Liver (tissue), 9 donors: ENCODE measurements around the gene HEPN1. TPM values are rescaled to one million over a fixed set of nuclear protein-coding genes. Genes with fewer than 3 reads are reported as not detected.
A peak's percentile ranks its signal among the peaks of the same experiment; 100 is the strongest.

ENCODE experiments used
- DNase-seq: peaks from one replicate; pipeline ENCODE4 v3.0.0-alpha.2; 2017; ENCODE audit warnings: low spot score
- H3K27ac ChIP-seq, 2 donors: one replicate each; pipeline ENCODE4 v1.7.0; 2013; ENCODE audit warnings: inconsistent platforms in 2 of 2, low read length in 2 of 2, control low read depth in 1 of 2, low read depth in 1 of 2, mild to moderate bottlenecking in 1 of 2
- H3K27me3 ChIP-seq, 4 donors: one replicate each; pipeline versions ENCODE4 v1.6.1 to v1.7.0; 2013; ENCODE audit warnings: low read length in 3 of 4, inconsistent platforms in 1 of 4, mild to moderate bottlenecking in 1 of 4, moderate library complexity in 1 of 4; ENCODE audit not compliant: control insufficient read depth in 4 of 4, insufficient read depth in 4 of 4
- H3K36me3 ChIP-seq, 4 donors: one replicate each; pipeline versions ENCODE4 v1.6.1 to v1.7.0; 2013; ENCODE audit warnings: low read length in 3 of 4, mild to moderate bottlenecking in 3 of 4, low read depth in 1 of 4, moderate library complexity in 1 of 4; ENCODE audit not compliant: control insufficient read depth in 4 of 4, insufficient read depth in 3 of 4
- H3K4me1 ChIP-seq, 4 donors: one replicate each; pipeline versions ENCODE4 v1.6.1 to v1.7.0; 2013; ENCODE audit warnings: low read length in 3 of 4, mild to moderate bottlenecking in 3 of 4, moderate library complexity in 1 of 4; ENCODE audit not compliant: control insufficient read depth in 4 of 4, insufficient read depth in 4 of 4
- H3K4me3 ChIP-seq, 3 donors: one replicate each; pipeline versions ENCODE4 v1.6.1 to v1.7.0; 2013; ENCODE audit warnings: low read length in 3 of 3, control low read depth in 1 of 3, low read depth in 1 of 3, mild to moderate bottlenecking in 1 of 3
- H3K9ac ChIP-seq, 2 donors: one replicate each; pipeline ENCODE4 v1.7.0; 2013; ENCODE audit warnings: low read length in 2 of 2, mild to moderate bottlenecking in 2 of 2, moderate library complexity in 2 of 2, control low read depth in 1 of 2, low read depth in 1 of 2
- H3K9me3 ChIP-seq, 4 donors: one replicate each; pipeline versions ENCODE4 v1.6.1 to v1.7.0; 2013; ENCODE audit warnings: low read length in 3 of 4; ENCODE audit not compliant: control insufficient read depth in 4 of 4
- EGR1 ChIP-seq, 2 donors: IDR thresholded peaks; 2 replicates each; pipeline ENCODE4 v1.6.1; 2016 to 2018; ENCODE audit warnings: antibody characterized with exemption in 2 of 2, low read depth in 2 of 2
- FOXA1 ChIP-seq: IDR thresholded peaks from 2 replicates; pipeline ENCODE4 v1.6.1; 2016; ENCODE audit warnings: antibody characterized with exemption
- FOXA2 ChIP-seq: IDR thresholded peaks from 2 replicates; pipeline ENCODE4 v1.6.1; 2016; ENCODE audit warnings: antibody characterized with exemption
- GABPA ChIP-seq, 2 donors: IDR thresholded peaks in 1 of 2; conservative IDR thresholded peaks in 1 of 2; 2 replicates each; pipeline ENCODE4 v1.6.1; 2016; ENCODE audit warnings: antibody characterized with exemption in 2 of 2, mild to moderate bottlenecking in 1 of 2, moderate library complexity in 1 of 2
- HNF4A ChIP-seq, 2 donors: conservative IDR thresholded peaks; 2 replicates each; pipeline ENCODE4 v1.6.1; 2016; ENCODE audit warnings: antibody characterized with exemption in 2 of 2, mild to moderate bottlenecking in 2 of 2
- HNF4G ChIP-seq: IDR thresholded peaks from 2 replicates; pipeline ENCODE4 v1.6.1; 2016; ENCODE audit warnings: antibody characterized with exemption
- JUND ChIP-seq, 2 donors: IDR thresholded peaks; 2 replicates each; pipeline ENCODE4 v1.6.1; 2016; ENCODE audit warnings: antibody characterized with exemption in 2 of 2
- NR2F2 ChIP-seq: IDR thresholded peaks from 2 replicates; pipeline ENCODE4 v1.6.1; 2016; ENCODE audit warnings: antibody characterized with exemption
- RAD21 ChIP-seq, 2 donors: IDR thresholded peaks; 2 replicates each; pipeline ENCODE4 v1.6.1; 2016; ENCODE audit warnings: antibody characterized with exemption in 2 of 2, mild to moderate bottlenecking in 2 of 2
- RXRA ChIP-seq, 2 donors: IDR thresholded peaks; 2 replicates each; pipeline ENCODE4 v1.6.1; 2017 to 2018; ENCODE audit warnings: antibody characterized with exemption in 2 of 2, mild to moderate bottlenecking in 1 of 2
- SP1 ChIP-seq: IDR thresholded peaks from 2 replicates; pipeline ENCODE4 v1.6.1; 2018; ENCODE audit warnings: antibody characterized with exemption, mild to moderate bottlenecking
- TAF1 ChIP-seq: conservative IDR thresholded peaks from 2 replicates; pipeline ENCODE4 v1.6.1; 2016; ENCODE audit warnings: antibody characterized with exemption, mild to moderate bottlenecking
- YY1 ChIP-seq: IDR thresholded peaks from 2 replicates; pipeline ENCODE4 v1.6.1; 2016; ENCODE audit warnings: antibody characterized with exemption, mild to moderate bottlenecking
- ZBTB33 ChIP-seq: IDR thresholded peaks from 2 replicates; pipeline ENCODE4 v1.6.1; 2016; ENCODE audit warnings: antibody characterized with exemption
- WGBS: extraction: QIAGEN DNeasy Blood & Tissue Kit; methylation state at CpG from one replicate; pipeline ENCODE4 v1.1.7; 2013; 5-methylcytosine and 5-hydroxymethylcytosine counted together
- polyA plus RNA-seq, 2 donors: library from polyadenylated mRNA; stranded (reverse) in 1 of 2; unstranded in 1 of 2; fragments of 200-250 nt in 1 of 2; fragments of >200 nt in 1 of 2; fragmentation: Nextera tagmentation in 1 of 2; extraction: Ambion mirVana in 1 of 2; gene quantifications; one replicate each; pipeline versions ENCODE4 v1.2.1 to v1.2.3, GENCODE V29; 2013 to 2015
- total RNA-seq, 2 donors: library from RNA; depleted of rRNA; stranded (reverse); fragments of >200 nt; gene quantifications; one replicate each; pipeline ENCODE4 v1.2.3, GENCODE V29; 2014
- TF ChIP-seq, protein P1 (sequence below): IDR thresholded peaks from 2 replicates; pipeline ENCODE4 v1.6.1; 2016; ENCODE audit warnings: antibody characterized with exemption
- TF ChIP-seq, protein P2 (sequence below): IDR thresholded peaks from 2 replicates; pipeline ENCODE4 v1.6.1; 2016; ENCODE audit warnings: antibody characterized with exemption, mild to moderate bottlenecking
- TF ChIP-seq, protein P3 (sequence below): fragments of 150-350 bp; IDR thresholded peaks from 2 replicates; pipeline ENCODE4 v1.5.1; 2017; ENCODE audit warnings: improper control_type of control experiment, low read depth, low read length; ENCODE audit not compliant: missing input control
- donor health status: healthy.
- donor health status: healthy.
- donor health status: healthy.
- donor health status: healthy.
- donor health status: healthy.

The HEPN1 gene
- not detected for total RNA-seq
- polyA plus RNA-seq: 1 to 10 TPM in 1 of 2 donors, under 1 TPM in 1; 0.22 to 2.6 TPM

DNA sequence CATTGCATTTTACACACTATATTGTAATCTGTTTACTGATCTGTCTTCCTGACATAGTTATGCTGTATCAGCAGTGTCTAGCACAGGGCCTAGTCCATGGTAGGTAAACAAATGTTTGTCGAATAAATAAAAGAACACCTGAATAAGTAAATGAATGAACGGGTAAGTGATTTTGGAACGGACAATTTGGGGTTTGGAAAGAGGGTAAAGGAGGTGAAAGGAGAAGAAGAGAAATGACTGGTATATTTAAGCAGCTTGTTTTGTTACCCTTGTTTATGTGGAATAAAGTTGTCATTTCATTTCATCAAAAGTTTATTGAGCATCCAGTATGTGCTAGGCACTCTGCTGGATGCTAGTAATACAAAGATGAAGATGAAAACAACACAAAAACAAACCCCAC lies at the start of gene HEPN1:
Gene HEPN1 (plus strand): TSS at position 301 of the 400 bp plus-strand sequence.
- no peaks in the 10 kb centered on the region for H3K27me3 ChIP-seq
- H3K27ac ChIP-seq: no peak within 1 kb of the TSS
- TF ChIP-seq HNF4A (conservative IDR thresholded peaks at IDR 0.05): peak in 1 of 2 donors; percentile 12
- TF ChIP-seq TAF1: no peak
- no peak for TF ChIP-seq YY1
- H3K4me1 ChIP-seq: peaks cover 2 to 24% (median 15%) of the 10 kb centered on the region in 4 donors
- no peak within 1 kb of the TSS for H3K4me3 ChIP-seq
- H3K36me3 ChIP-seq: no peaks in the 10 kb centered on the region
- no peaks in the 10 kb centered on the region for H3K9me3 ChIP-seq
- WGBS: 35% methylated on average over 3 of the region's 3 CpGs
- no peak within 1 kb of the TSS for H3K9ac ChIP-seq
- no peak for DNase-seq

DNA sequence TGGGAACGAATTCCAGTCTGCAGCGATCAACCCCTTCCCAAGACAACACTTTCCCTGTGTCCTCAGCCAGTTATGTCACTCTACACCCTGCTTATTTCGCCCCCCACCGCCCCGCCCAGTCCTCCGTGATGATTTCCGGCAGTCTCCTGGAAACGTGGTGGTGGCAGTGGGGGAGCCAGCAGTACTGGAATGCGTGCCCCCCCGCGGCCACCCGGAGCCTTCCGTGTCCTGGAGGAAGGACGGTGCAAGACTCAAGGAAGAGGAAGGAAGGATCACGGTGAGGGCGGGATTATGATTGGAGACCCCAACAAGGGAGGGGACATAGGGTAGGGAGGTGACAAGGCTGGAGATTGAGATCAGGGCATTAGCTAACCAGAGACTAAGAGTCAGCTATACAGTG lies 49.7 kb upstream of the HEPN1 start:
- H3K9me3 ChIP-seq: peaks cover 0 to 2% (median 0%) of the 10 kb centered on the region in 4 donors
- H3K9ac ChIP-seq: no peak overlapping the region
- peaks cover 5 to 32% (median 19%) of the 10 kb centered on the region in 4 donors for H3K27me3 ChIP-seq
- no peak overlapping the region for H3K27ac ChIP-seq
- WGBS: 9% methylated on average over 16 of the region's 16 CpGs
- no peak overlapping the region for H3K4me3 ChIP-seq
- no peaks in the 10 kb centered on the region for H3K36me3 ChIP-seq
- H3K4me1 ChIP-seq: peaks cover 2 to 20% (median 16%) of the 10 kb centered on the region in 4 donors
- no peak for DNase-seq
- TF ChIP-seq RXRA (IDR thresholded peaks at IDR 0.05) (no peak), NR2F2 (no peak), GABPA (IDR thresholded peaks at IDR 0.05 in 1 of 2, conservative IDR thresholded peaks at IDR 0.05 in 1 of 2) (no peak), JUND (IDR thresholded peaks at IDR 0.05) (no peak), EGR1 (IDR thresholded peaks at IDR 0.05; ENCODE audit: low read depth in 2 of 2) (no peak), TAF1 (no peak), RAD21 (IDR thresholded peaks at IDR 0.05) (no peak), SP1 (no peak), HNF4A (conservative IDR thresholded peaks at IDR 0.05) (no peak), FOXA2 (no peak), HNF4G (no peak), ZBTB33 (no peak), FOXA1 (no peak)
- TF ChIP-seq, protein P1, sequence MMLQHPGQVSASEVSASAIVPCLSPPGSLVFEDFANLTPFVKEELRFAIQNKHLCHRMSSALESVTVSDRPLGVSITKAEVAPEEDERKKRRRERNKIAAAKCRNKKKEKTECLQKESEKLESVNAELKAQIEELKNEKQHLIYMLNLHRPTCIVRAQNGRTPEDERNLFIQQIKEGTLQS: no peak
- TF ChIP-seq, protein P2, sequence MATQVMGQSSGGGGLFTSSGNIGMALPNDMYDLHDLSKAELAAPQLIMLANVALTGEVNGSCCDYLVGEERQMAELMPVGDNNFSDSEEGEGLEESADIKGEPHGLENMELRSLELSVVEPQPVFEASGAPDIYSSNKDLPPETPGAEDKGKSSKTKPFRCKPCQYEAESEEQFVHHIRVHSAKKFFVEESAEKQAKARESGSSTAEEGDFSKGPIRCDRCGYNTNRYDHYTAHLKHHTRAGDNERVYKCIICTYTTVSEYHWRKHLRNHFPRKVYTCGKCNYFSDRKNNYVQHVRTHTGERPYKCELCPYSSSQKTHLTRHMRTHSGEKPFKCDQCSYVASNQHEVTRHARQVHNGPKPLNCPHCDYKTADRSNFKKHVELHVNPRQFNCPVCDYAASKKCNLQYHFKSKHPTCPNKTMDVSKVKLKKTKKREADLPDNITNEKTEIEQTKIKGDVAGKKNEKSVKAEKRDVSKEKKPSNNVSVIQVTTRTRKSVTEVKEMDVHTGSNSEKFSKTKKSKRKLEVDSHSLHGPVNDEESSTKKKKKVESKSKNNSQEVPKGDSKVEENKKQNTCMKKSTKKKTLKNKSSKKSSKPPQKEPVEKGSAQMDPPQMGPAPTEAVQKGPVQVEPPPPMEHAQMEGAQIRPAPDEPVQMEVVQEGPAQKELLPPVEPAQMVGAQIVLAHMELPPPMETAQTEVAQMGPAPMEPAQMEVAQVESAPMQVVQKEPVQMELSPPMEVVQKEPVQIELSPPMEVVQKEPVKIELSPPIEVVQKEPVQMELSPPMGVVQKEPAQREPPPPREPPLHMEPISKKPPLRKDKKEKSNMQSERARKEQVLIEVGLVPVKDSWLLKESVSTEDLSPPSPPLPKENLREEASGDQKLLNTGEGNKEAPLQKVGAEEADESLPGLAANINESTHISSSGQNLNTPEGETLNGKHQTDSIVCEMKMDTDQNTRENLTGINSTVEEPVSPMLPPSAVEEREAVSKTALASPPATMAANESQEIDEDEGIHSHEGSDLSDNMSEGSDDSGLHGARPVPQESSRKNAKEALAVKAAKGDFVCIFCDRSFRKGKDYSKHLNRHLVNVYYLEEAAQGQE: no peak
- TF ChIP-seq, protein P3, sequence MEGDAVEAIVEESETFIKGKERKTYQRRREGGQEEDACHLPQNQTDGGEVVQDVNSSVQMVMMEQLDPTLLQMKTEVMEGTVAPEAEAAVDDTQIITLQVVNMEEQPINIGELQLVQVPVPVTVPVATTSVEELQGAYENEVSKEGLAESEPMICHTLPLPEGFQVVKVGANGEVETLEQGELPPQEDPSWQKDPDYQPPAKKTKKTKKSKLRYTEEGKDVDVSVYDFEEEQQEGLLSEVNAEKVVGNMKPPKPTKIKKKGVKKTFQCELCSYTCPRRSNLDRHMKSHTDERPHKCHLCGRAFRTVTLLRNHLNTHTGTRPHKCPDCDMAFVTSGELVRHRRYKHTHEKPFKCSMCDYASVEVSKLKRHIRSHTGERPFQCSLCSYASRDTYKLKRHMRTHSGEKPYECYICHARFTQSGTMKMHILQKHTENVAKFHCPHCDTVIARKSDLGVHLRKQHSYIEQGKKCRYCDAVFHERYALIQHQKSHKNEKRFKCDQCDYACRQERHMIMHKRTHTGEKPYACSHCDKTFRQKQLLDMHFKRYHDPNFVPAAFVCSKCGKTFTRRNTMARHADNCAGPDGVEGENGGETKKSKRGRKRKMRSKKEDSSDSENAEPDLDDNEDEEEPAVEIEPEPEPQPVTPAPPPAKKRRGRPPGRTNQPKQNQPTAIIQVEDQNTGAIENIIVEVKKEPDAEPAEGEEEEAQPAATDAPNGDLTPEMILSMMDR: no peak
